K562 treated with DMSO at 1 percent for 4 hours (cell line): Measurements from ENCODE around the gene KLF4. TPM values are rescaled to one million over a fixed set of nuclear protein-coding genes. Genes with fewer than 3 reads are reported as not detected.

Experiments used
- total RNA-seq: library from RNA; unstranded; fragments of 300-600 nt; gene quantifications from 2 replicates; pipeline ENCODE4 v1.2.3, GENCODE V29; 2022; ENCODE audit not compliant: insufficient read depth

The KLF4 gene
- total RNA-seq = 1.9 and 2.7 TPM in 2 replicates

GRCh38 chr9:107489687-107490605 lies at the start of gene KLF4:
TSS of gene KLF4 (minus strand) at chr9:107489769. CDS start at chr9:107489172, 597 bp downstream.

Other genes starting within 250 kb of the KLF4 start
- gene RAD23B, start 206.5 kb downstream of the KLF4 start, total RNA-seq = 30.5 and 38.5 TPM in 2 replicates